Hippocampal formation (tissue), 2 donors: ENCODE results near the gene ATP2C1.
A peak's percentile ranks its signal among the peaks of the same experiment; 100 is the strongest.

Experiments used
- DNase-seq, 2 donors: peaks; one replicate each; lab custom pipeline; 2025; lab: John Stamatoyannopoulos, UW

Gene ATP2C1

GRCh38 chr3:130974201-130974600 lies 80.3 kb downstream of the ATP2C1 start:
- DNase-seq = no peak

GRCh38 chr3:130975251-130975650 lies 81.4 kb downstream of the ATP2C1 start:
- no peak for DNase-seq

GRCh38 chr3:130976706-130977105 lies 82.8 kb downstream of the ATP2C1 start:
- DNase-seq = no peak

DNA sequence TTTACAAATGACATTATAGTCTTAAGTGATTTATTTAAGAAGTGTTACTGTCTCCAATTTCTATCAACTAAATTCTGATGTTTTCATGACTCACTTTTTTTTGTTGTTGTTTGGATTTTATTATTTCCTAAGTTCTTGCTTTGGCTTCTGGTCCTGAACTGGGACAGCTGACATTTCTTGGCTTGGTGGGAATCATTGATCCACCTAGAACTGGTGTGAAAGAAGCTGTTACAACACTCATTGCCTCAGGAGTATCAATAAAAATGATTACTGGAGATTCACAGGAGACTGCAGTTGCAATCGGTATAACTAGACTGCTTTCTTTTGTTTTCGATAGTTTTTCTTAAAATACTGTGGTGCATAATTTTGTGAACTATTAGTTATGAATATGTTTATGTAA lies 85.2 kb downstream of the ATP2C1 start:
- no peak for DNase-seq

- no peak for DNase-seq
These were observed 87.6 kb downstream of the ATP2C1 start for GRCh38 chr3:130981469-130981868.

- no peak for DNase-seq
These were observed 96.4 kb downstream of the ATP2C1 start for GRCh38 chr3:130990282-130990681.

DNA sequence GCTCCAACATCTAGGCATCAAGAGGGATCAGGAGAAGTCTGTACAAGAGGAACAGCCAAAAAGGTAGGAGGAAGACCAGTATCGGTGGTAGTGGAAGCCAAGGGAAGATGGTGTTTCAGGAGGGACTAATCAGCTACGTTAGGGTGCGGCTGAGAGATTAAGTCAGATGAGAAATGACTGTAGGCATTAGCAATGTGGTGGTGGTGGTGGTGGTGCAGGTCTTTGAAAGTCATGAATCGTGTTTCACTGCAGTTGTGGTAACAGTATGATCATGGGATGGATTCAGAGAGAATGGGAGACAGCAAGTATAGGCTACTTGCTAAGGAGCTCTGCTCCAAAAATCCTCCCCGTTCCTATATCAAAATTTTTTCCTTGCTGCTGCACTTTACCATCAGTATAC lies 97.2 kb downstream of the ATP2C1 start:
- no peak for DNase-seq

DNA sequence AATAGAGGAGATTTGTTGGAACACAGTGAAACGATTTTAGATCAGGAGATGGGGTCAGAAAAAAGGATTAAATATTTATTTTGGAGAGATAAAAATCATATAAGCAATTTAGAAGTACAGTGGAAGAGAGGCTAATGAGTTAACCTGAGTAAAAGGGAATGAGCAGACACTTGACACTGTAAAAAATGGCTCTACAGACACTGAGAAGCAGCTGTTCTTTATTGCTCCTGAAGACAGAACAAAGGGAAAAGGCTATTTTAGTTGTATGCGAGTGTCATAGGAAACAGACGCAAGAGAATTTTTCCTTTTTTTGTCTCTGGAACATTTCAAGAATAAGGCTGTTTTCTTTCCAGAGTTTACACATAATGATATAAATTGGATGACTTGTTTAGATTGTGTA lies 98.5 kb downstream of the ATP2C1 start:
- no peak for DNase-seq

GRCh38 chr3:130997289-130997688 lies 103.4 kb downstream of the ATP2C1 start:
- DNase-seq = no peak

- DNase-seq = no peak
These were observed 107.2 kb downstream of the ATP2C1 start for GRCh38 chr3:131001071-131001470.

GRCh38 chr3:131004603-131005002 lies 110.7 kb downstream of the ATP2C1 start:
- no peak for DNase-seq

GRCh38 chr3:131007256-131007655 lies 113.4 kb downstream of the ATP2C1 start:
- DNase-seq = no peak

DNA sequence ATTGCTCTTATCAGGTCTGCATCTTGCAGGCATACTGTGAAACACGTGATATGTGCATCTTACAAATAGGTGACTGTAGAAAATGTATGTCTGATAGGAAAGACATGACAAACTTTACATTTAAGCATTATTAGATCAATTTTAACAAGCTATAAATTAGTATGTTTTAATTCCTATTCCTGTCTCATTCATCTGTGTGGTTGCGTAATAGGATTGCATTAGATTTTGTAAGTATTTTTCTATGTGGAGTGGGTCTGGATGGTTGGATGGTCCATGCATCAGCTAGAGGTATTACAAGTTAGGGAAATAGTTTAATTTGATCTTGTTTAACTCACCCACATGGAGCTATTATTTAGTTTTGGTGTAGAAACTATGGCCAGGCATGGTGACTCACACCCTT lies 113.9 kb downstream of the ATP2C1 start:
- no peak for DNase-seq

DNA sequence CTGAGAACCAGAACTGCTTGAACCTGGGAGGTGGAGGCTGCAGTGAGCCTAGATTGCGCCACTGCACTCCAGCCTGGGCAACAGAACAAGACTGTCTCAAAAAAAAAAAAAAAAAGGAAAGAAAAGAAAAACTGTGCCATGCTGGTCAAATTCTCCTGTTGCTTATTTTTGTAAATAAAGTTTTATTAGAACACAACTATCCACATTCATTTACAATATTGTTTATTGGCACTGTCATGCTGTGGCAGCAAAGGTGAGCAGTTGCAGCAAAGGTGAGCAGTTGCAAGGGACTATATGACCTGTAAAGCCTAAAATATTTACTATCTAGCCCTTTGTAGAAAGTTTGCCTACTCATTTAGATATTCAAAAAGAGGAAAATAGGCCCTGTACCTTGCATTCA lies 114.4 kb downstream of the ATP2C1 start:
- no peak for DNase-seq

- no peak for DNase-seq
These were observed 115.8 kb downstream of the ATP2C1 start for GRCh38 chr3:131009698-131010097.

- no peak for DNase-seq
These were observed 125.1 kb downstream of the ATP2C1 start for GRCh38 chr3:131018970-131019369.

GRCh38 chr3:131020122-131020693 lies 126.3 kb downstream of the ATP2C1 start:
- DNase-seq = no peak

DNA sequence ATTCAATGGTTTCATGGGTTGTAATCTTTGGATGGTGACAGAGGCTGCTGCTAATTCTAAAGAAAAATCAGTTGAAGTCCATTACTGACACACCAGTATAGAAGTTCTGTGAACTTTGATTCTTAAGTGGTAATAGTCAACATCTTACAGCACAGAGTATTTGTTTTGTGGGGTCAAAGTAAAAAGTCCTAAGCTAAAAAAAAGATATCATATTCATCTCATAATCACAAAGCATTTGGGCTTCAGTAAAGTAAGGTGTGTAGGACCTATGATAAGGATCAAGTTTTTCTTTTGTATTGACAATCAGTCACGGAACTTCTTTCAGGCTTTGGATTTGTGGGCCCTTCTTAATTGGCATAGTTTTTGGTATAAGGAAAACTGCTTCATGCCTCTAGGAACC lies 131.7 kb downstream of the ATP2C1 start:
- no peak for DNase-seq

DNA sequence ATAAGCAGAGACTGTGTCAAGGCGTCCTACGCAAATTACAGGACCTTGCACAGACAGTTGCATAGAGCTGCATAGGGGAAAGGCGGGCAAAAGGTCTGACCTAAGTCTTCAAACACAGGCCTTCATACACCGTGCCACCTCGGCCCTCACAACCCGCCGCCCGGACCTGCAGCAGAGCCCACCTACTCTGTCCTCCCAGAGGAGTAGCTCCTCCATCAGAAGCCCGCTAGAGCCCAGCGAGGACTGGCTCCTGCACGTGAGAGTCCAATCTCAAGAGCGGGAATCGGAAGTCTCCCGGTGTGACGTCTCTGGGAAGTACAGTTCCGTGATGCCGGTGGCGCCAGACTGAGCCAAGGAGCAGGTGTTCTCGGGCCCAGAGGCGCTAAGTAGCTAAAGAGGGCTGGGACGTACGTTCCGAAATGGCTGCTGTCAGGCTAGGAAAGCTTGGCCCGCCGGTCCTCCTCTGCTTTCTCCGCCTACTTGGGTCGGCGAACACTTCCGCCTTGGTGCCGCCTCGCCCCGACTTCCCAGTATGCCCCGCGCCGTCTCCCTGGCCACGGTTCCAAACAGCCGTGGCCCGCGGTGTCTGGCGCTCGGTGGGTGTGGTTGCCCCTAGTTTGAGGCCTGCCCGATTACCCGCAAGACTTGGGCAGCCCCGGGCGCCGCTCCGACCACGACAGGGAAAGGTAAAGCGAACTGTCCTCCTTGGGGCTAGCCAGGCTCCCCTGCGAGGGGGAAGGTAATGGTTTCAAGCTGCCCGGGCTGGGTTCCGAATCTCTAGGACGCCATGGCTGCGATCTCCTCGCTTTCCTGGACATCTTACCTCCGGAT lies 132.7 kb downstream of the ATP2C1 start, which contains the start of the genes ASTE1 and NEK11:
Gene ASTE1, minus strand, starts transcription at position 505 of the 831 bp plus-strand sequence. CDS start 1,519 bp downstream, outside the sequence.
Gene NEK11, plus strand, starts transcription at position 557 of the 831 bp plus-strand sequence. CDS start 2,832 bp downstream, outside the sequence.
- peak; percentile 67 to 86 for DNase-seq

GRCh38 chr3:131028844-131029243 lies 135.0 kb downstream of the ATP2C1 start:
- no peak for DNase-seq

DNA sequence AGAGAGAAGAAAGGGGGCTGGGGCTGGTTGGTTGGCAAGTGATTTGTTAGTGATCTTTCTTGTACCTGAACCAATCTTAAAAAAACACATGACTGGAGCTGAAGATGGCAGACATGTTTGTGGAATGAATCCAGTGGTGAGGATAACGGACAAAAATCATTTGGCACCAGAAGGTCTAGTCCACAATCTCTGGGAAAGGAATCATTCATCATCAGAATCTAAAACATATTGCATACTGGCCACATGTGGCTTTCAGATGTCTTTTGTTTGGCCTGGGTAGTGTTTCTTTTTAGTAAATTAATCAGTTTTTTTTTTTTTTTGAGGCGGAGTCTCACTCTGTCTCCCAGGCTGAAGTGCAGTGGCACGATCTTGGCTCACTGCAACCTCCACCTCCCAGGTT lies 137.8 kb downstream of the ATP2C1 start:
- DNase-seq = no peak

- DNase-seq = peak in 1 of 2 donors; percentile 13
These were observed 139.7 kb downstream of the ATP2C1 start for GRCh38 chr3:131033480-131034080.
